ENCODE results near the gene PIP4K2C. TPM values are rescaled to one million over a fixed set of nuclear protein-coding genes. Genes with fewer than 3 reads are reported as not detected.

Gene PIP4K2C
- total RNA-seq, 2 experiments from 2014 or later = 15.1 to 17.3 TPM

- peaks cover 88% of the 10 kb centered on the region for H3K27me3 Mint-ChIP-seq
- peaks cover 0 to 3% of the 10 kb centered on the region in 2 experiments for H3K9me3 ChIP-seq (ENCODE audit: control insufficient read depth in 1 of 2, insufficient read depth in 1 of 2, low read length in 2 of 2)
- H3K4me1 Mint-ChIP-seq (ENCODE audit: low read depth) = peaks cover 26% of the 10 kb centered on the region
- H3K9me3 Mint-ChIP-seq = no peaks in the 10 kb centered on the region
- no peak for TF ChIP-seq CTCF (IDR thresholded peaks at IDR 0.05)
- H3K36me3 ChIP-seq (ENCODE audit: insufficient read depth, low read length) = no peaks in the 10 kb centered on the region
- DNase-seq = no peak
- no peak for ATAC-seq (ENCODE audit: poor library complexity)
- H3K4me3 Mint-ChIP-seq = no peak overlapping the region
- ChIA-PET POLR2A (no interaction called here), CTCF (interaction anchor here (2.0 kb wide), 1 partner anchor 32 kb away, joined by 12 read pairs; no protein-coding TSS in a partner anchor)
- H3K4me1 ChIP-seq (ENCODE audit: insufficient read depth, low read length) = peaks cover 29% of the 10 kb centered on the region
- H3K36me3 Mint-ChIP-seq (ENCODE audit: low read depth) = no peaks in the 10 kb centered on the region
- intact Hi-C loops (cut with DNase I, micrococcal nuclease) = no loop called here
- no peak overlapping the region for H3K27ac Mint-ChIP-seq
- H3K4me3 ChIP-seq (ENCODE audit: low read length) = no peak overlapping the region
- H3K27ac ChIP-seq (ENCODE audit: low read depth in 1 of 2, low read length in 2 of 2) = no peak overlapping the region
- peaks cover 40 to 58% of the 10 kb centered on the region in 2 experiments for H3K27me3 ChIP-seq (ENCODE audit: control insufficient read depth in 1 of 2, insufficient read depth in 2 of 2, low read length in 2 of 2)
Observed at GRCh38 chr12:57614948-57615500, 24.0 kb downstream of the PIP4K2C start.

GRCh38 chr12:57615637-57616036 is 24.6 kb downstream of the PIP4K2C start:
- Mint-ChIP-seq H3K9me3 (no peaks in the 10 kb centered on the region), H3K4me1 (ENCODE audit: low read depth) (peaks cover 27% of the 10 kb centered on the region), H3K27me3 (peaks cover 89% of the 10 kb centered on the region), H3K36me3 (ENCODE audit: low read depth) (no peaks in the 10 kb centered on the region), H3K27ac (no peak overlapping the region), H3K4me3 (no peak overlapping the region)
- TF ChIP-seq CTCF (IDR thresholded peaks at IDR 0.05) = no peak
- no peak overlapping the region for H3K4me3 ChIP-seq (ENCODE audit: low read length)
- no peak overlapping the region for H3K27ac ChIP-seq (ENCODE audit: low read depth in 1 of 2, low read length in 2 of 2)
- peaks cover 29% of the 10 kb centered on the region for H3K4me1 ChIP-seq (ENCODE audit: insufficient read depth, low read length)
- CTCF ChIA-PET = interaction anchor here (2.0 kb wide), 1 partner anchor 32 kb away, joined by 12 read pairs; no protein-coding TSS in a partner anchor
- intact Hi-C loops (cut with DNase I, micrococcal nuclease) = no loop called here
- H3K27me3 ChIP-seq (ENCODE audit: control insufficient read depth in 1 of 2, insufficient read depth in 2 of 2, low read length in 2 of 2) = peaks cover 46 to 65% of the 10 kb centered on the region in 2 experiments
- POLR2A ChIA-PET = no interaction called here
- DNase-seq (no peak), ATAC-seq (ENCODE audit: poor library complexity) (no peak)
- H3K9me3 ChIP-seq (ENCODE audit: control insufficient read depth in 1 of 2, insufficient read depth in 1 of 2, low read length in 2 of 2) = peaks cover 0 to 6% of the 10 kb centered on the region in 2 experiments
- H3K36me3 ChIP-seq (ENCODE audit: insufficient read depth, low read length) = no peaks in the 10 kb centered on the region

GRCh38 chr12:57616383-57617101 is 25.6 kb downstream of the PIP4K2C start:
- intact Hi-C loops (cut with DNase I, micrococcal nuclease) = no loop called here
- H3K27ac ChIP-seq (ENCODE audit: low read depth in 1 of 2, low read length in 2 of 2) = no peak overlapping the region
- ATAC-seq (ENCODE audit: poor library complexity) = no peak
- no peaks in the 10 kb centered on the region for H3K36me3 Mint-ChIP-seq (ENCODE audit: low read depth)
- ChIA-PET POLR2A (no interaction called here), CTCF (interaction anchor here (2.0 kb wide), 1 partner anchor 33 kb away, joined by 12 read pairs; no protein-coding TSS in a partner anchor)
- H3K4me1 Mint-ChIP-seq (ENCODE audit: low read depth) = peaks cover 32% of the 10 kb centered on the region
- H3K27me3 ChIP-seq (ENCODE audit: control insufficient read depth in 1 of 2, insufficient read depth in 2 of 2, low read length in 2 of 2) = peaks cover 55 to 74% of the 10 kb centered on the region in 2 experiments
- H3K4me1 ChIP-seq (ENCODE audit: insufficient read depth, low read length) = peaks cover 29% of the 10 kb centered on the region
- no peaks in the 10 kb centered on the region for H3K9me3 Mint-ChIP-seq
- H3K4me3 ChIP-seq (ENCODE audit: low read length) = no peak overlapping the region
- H3K4me3 Mint-ChIP-seq = peak overlapping the region; percentile 11
- no peak for TF ChIP-seq CTCF (IDR thresholded peaks at IDR 0.05)
- H3K27me3 Mint-ChIP-seq = peaks cover 96% of the 10 kb centered on the region
- no peak for DNase-seq
- H3K27ac Mint-ChIP-seq = no peak overlapping the region
- peaks cover 0 to 11% of the 10 kb centered on the region in 2 experiments for H3K9me3 ChIP-seq (ENCODE audit: control insufficient read depth in 1 of 2, insufficient read depth in 1 of 2, low read length in 2 of 2)
- no peaks in the 10 kb centered on the region for H3K36me3 ChIP-seq (ENCODE audit: insufficient read depth, low read length)
